Measurements from ENCODE around the gene ARHGAP15.

The ARHGAP15 gene

DNA sequence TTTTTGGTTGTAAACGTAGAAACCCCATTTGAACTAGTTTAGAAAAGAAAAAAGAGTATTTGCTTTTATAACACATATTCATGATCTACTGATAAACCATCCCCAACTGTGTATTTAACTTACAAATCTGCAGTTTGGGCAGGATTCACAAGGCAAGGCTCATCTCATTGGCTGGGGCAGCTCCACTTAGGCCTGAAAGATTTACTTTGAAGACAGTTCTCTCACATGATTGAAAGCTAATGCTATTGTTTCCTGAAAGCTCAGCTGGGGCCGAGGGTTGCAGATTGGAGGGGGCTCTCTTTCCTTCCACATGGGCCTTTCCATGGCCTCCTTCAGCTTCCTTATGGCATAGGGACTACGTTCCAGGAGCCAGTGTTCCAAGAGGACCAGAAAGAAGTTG lies 47.4 kb downstream of the ARHGAP15 start:
- DNase-seq: no peak

DNA sequence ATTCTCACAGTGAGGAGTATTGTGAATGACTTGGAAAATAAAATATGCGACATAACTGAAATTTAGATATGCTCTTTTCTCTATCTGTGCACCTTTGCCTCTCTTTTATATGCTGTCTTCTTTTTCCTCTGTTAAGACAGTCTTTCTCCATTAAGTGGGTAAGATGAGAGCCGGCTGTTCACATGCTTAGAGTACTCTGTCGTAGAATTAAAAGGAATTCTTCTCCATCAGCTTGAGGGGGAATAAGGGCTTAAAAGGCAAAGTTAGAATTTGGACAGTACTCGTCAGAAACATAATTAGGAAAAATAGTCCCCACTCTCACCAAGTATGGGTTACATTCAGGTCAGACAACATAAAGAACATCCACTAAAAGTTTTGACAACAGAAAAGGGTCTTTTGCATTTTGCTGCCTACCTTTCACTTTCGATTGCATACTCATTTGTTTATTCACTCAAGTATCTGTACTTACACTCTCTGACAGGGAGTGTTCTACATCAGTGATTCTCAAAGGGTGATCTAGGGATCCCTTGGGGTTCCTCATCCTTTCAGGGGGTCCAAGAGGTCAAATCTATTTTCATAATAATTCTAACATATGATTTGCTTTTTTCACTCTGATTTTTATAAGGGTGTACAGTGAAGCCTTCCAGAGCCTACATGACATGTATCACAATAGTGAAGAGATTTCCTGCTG lies 48.0 kb downstream of the ARHGAP15 start:
- DNase-seq: no peak

DNA sequence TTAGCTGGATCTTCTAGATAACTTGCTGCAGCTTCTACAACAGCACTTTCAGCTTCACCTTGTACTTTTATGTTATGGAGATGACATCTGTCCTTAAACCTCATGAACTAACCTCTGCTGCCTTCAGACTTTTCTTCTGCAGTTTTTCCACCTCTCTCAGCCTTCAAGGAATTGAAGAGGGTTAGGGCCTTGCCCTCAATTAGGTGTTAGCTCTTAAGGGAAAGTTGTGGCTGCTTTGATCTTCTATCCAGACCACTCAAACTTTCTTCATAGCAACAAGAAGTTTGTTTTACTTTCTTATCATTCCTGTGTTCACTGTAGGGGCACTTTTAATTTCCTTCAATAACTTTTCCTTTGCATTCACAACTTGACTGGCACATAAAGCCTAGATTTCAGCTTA lies 52.3 kb downstream of the ARHGAP15 start:
- no peak for DNase-seq

DNA sequence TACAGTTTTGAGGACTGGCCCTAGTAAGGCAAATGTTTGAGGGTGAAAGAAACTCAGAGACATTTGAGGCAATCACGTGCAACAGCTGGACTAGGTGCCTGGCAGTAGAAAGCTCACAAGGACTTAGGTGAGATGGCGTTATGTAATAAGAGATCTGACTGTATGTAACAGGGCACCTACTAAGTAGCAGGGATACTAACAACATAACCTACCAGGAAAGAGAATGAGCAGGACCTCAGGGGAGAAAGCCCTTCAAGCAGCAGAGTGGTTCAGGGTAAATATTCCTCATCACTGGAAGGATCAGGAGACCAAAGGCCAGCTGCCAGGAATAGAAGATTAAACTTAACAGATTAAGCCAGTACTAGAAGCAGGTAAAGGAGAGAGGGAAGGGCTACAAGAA lies 53.4 kb downstream of the ARHGAP15 start:
- DNase-seq: no peak

DNA sequence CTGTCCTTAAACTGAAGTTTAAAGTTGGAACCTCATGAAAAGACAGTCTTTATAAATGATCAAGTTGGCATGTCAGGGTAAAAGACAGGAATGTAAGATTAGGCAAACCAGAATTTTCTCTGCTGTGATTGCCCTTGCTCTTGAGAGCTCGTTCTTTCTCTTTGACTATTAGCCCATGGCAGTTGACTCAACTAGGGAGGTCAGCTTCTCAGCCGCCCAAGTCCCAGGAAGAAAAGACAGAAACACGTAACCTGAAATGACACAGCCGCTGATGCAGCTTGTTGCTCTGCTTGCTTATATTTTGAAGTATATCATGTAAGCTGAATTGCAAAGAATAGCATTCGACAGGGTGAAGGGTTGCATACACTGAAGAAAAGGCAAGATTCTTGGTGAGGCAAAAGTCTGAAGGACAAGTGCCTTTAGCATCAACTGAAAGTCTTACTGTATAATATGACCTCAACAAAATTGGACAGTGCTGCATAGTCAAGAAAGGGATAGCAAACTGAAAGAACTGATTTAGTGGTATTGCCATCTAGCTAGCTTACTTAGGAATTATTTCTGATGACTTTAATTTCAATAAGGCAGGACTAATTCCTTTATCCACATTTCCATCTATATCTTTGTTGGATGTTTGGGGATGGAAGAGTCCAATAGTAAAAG lies 54.7 kb downstream of the ARHGAP15 start:
- no peak for DNase-seq

DNA sequence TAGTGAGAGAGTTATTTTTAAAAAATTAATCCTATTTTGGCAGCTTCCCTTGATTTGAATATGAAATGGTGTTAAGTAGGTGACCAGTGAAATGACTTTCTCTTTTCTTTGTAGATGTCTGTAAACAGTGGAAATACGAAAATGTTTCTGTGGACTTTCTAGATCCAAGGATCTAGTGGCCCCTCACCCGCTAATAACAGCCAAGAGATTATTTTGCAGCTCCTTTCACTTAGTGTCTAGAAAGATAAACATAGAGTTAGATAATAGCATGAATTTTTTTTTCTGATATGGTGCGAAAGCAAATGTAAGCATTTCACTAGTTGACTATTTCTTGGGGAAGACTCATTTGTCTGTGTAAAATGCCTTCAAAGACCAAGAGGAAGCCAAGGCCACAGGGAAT lies 57.7 kb downstream of the ARHGAP15 start:
- no peak for DNase-seq

DNA sequence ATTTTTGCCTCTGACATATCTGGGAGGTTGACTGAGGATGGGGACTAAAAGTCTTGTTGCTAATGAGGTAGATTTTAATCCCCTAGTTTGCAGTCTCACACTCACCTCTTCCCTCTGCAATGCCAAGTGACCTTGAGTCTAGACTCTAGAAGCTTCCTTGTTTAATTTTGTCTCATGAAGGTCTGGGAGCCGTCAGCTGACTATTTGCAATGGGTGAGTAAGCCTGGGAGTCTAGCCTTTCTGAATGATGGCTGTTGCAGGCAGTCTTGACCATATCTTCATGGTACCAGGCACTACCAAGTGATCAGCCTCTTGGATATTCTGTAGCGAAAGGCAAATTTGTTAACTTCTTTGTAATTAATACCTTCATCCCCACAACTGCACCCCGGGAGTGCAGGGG lies 61.2 kb downstream of the ARHGAP15 start:
- DNase-seq: no peak

DNA sequence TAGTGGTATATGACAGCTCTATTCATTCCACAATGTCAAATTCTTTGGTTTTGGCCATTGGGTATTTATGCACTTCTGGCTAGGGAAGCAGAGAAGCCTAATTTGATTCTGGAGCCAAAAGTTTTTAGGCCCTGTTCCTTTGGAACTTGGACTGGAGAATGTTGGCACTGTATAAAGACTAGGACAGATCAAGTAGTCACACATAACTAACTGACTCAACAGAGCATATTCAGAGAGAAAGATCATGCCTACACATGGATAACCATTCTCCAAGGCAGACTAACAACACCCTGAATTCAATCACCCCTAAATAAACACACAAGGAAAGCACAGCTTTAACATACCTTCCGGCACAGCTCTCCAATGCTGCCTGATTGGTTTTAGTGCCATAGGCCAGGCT lies 62.9 kb downstream of the ARHGAP15 start:
- no peak for DNase-seq

DNA sequence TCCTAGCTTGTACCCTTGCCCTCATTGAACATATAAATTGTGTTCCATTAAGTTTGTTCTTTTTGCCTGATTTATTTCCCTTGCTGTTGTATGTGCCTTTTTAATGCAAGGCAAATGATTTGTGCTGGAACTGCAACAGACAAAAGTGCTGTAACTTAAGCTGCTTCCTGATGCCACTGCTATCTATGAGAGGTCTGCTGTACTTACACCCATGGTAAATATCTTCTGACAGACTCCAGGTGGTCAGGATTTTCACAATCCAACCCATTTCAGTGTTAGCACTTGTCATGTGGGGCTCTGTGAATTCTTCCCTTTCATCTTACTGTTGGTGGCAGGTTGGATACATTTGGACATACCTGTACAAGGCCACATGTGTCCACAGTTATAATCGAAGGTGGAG lies 63.5 kb downstream of the ARHGAP15 start:
- no peak for DNase-seq

DNA sequence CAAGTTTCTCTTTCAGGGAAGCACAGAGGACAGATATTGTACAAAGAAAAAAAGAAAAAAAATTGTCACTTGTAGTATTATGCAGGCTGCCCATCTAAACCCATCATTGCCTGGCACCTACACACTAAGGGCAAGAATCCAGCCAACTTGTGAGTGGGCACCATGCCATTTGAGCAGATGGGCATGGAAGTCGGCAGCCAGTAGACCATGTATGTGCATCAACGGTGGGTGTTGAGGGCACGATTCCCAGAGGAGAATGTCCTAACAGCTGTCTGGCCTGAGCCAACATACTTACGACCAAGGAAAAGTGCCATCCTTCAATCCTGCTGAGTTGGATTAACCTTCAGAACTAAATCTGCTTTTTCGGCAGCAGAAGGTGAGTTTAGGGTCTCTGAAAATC lies 63.9 kb downstream of the ARHGAP15 start:
- no peak for DNase-seq

DNA sequence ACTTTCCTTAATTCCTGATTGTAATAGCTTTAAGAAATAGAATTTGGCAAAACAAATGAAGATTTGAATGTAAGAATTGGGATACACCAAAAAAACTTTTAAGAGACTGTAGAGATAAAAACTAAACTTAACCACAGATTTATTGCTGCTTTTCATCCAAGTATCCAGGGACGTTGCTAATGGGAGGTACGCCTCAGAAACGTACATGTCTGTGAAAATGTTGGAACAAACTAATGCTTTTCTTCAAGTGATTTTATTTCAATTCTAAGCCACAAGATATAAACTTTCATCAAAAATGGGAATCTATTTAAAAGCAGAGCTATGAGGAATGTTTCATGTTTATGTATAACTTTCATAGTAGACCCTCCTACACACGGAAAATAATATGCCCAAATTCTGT lies 66.3 kb downstream of the ARHGAP15 start:
- DNase-seq: no peak

DNA sequence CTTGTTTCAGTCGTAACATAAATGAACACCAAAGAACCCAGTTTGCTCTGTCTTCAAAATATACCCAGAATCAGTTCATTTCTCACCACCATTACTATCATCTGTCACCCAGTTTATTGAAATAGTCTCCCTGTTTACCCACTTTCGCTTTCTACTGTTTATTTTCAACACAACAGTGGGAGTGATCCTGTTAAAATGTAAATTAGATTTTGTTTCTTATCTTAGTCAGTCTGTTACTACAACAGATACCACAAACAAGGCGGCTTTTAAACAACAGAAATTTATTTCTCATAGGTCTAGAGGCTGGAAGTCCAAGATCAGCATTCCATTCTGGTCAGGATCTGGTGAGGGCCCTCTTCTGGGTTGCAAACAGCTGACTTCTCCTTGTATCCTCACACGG lies 74.8 kb downstream of the ARHGAP15 start:
- DNase-seq: no peak

DNA sequence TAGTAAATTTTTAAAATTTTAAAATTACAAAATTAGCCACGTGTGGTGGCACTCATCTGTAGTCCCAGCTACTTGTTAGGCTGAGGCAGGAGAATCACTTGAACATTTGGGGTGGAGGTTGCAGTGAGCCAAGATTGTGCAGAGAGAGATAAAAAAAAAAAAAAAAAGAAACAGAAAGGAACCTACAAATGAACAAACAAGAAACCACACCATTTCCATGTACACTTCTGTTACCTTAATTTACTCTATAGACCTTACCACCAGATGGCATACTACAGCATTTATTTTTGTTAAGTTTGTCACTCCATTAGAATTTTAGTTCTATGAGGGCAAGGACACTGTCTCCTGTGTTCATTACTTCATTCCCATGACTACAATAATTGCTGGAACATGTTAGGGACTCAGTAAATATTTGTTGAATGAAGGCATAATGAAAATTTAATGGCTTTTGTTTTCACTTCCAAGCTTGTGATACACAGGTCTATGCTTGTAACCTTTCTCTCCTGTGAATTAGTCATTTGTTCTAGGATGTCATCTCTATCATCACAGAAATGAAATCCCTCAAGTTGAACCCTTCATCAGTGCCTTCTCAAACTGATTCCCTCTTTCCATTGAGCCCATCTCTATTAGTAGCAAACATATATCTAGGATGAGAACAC lies 76.0 kb downstream of the ARHGAP15 start:
- no peak for DNase-seq

DNA sequence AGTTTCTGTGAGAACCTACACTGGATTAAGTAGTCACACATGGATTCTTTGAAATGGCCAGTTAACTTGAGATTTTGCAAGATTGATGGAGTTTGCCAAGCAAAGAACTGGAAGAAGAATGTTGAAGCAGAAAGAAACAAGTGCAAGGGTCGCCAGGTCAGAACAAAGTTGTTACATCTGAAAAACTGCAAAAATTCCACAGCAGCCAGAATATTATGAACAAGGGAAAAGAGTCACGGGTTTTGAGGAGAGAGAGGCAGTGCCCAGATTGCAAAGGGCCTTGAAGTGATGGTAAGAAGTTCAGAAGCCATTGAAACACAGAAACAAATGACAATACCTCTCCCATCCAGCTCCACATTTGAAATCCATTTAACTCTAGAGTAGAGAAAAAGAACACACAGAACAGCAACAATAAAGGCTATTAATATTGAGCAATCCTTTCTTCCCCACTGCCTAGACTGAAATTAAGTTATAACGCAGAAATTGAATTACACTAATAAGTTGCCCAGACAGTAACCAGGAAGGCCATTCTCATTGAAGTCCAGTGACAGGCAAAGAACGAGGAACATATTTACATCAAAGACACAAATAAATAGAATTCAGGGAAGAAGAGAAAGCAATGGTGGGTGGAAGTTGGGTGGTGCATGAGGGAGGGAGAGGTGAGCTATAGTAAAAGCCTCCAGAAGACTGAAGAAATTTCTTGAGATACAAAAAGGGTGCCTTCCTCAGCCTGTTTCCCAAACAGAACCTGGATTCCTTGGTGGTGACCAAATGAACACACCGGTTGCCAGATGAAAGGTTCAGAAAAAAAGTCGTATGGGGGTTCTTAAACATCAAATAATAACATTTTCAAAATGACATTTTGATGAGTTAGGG lies 80.6 kb downstream of the ARHGAP15 start:
- no peak for DNase-seq

DNA sequence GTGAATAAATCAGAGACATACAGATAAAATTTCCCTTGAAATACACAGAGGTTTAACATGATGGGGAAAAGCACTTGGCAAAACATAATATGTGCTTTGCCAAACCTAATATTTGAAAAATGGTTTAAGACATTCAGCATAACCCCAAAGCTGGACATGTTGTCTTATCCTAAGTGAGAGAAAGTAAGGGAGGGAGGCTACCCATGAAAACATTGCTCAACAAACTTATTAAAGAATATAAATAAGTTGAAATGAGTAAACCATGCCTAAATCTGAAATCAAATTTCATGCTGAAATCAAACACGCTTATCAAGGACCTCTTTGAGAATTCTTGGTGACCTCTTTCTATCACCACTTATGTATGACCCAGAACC lies 81.2 kb downstream of the ARHGAP15 start:
- no peak for DNase-seq

DNA sequence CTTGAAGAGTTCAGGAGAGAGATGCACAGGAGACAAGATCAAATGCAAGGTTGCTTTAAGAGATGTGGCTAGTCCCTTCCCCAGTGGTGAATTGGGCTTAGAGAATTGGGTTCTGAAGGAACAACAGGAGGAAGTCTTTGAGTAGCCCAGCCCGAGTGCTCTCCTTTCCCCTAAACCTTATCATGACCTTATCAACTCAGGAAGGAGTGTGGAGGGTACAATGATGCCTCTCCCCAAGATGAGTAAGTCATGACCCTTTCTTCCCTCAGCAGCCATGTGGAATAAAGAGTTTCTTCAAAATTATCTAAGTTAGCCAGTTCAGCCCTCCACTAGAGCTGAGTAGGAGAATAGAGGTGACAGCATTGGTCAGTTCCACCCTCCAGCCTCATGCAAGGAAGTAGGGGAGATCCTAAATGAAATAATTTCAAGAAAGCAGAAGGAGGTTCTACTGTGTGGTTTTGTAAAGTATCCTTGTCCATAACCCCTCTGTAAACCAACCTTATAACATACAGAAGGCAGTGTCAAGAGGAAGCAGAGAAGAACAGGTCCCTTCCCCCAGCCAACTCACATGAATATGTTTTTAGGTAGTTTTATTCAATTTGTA lies 88.4 kb downstream of the ARHGAP15 start:
- DNase-seq: no peak

DNA sequence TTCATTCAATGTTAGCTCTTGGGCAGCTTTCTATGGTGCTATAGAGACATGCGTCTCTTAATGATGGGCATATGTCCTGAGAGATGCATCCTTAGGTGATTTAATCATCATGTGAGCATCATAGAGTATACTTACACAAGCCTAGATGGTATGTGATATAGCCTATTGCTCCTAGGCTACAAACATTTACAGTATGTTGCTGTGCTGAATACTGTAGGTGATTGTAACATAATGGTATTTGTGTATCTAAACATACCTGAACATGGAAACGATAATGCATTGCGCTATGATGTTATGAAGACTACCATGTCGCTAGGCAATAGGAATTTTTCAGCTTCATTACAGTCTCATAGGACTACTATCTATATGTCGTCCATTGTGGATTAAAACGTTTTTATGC lies 89.4 kb downstream of the ARHGAP15 start:
- DNase-seq: no peak

DNA sequence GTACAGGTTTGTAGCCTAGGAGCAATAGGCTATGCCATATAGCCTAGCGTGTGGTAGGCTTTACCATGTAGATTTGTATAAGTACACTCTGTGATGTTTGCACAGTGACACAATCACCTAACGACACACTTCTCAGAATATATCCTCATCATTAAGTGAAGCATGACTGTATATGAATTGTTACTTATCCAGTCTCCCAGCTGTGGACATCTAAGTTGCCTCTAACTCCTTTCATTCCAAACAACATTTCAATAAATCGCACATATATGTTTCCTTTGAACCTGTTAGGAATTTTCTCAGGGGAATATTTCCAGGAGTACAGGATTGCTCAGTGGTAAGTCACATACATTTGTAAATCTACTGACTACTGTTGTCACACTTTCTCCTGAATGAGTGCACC lies 90.0 kb downstream of the ARHGAP15 start:
- no peak for DNase-seq

DNA sequence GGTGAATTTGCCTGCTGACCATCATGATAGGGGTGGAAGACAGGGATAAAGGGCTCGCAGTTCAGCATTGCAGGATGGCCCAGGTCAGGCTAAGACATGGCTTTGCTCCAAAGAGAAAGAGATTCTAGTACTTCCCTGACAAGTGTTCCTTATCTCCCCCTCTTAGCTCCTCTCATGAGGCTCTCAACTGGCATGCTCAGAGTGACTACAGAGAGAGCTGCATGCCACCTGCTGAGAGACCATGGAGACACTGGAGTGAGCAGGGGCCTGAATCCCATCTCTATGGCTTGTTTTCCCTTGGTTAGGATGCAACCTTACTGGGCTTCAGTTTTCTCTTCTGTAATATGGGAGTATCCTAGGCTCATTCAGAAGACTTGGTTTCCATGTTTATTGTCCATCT lies 94.3 kb downstream of the ARHGAP15 start:
- DNase-seq: no peak

DNA sequence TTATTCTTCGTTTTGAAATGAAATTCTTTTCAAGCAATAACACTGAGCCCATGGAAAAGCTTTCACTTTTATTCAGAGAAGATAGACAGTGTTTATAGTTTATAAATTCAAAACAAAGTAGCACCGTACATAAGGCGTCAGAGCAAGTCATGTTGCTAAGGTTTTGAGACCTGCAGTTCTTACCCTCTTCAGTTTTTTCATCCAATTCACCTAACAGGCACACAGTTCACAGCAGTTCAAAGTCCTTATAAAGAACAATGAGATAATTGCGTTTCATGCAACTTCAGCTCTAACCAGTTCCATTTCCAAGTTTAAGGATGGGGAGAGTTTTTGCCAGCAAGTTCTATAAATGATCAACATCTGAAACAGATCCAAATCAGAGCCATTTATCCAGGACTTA lies 96.7 kb downstream of the ARHGAP15 start:
- DNase-seq: no peak

DNA sequence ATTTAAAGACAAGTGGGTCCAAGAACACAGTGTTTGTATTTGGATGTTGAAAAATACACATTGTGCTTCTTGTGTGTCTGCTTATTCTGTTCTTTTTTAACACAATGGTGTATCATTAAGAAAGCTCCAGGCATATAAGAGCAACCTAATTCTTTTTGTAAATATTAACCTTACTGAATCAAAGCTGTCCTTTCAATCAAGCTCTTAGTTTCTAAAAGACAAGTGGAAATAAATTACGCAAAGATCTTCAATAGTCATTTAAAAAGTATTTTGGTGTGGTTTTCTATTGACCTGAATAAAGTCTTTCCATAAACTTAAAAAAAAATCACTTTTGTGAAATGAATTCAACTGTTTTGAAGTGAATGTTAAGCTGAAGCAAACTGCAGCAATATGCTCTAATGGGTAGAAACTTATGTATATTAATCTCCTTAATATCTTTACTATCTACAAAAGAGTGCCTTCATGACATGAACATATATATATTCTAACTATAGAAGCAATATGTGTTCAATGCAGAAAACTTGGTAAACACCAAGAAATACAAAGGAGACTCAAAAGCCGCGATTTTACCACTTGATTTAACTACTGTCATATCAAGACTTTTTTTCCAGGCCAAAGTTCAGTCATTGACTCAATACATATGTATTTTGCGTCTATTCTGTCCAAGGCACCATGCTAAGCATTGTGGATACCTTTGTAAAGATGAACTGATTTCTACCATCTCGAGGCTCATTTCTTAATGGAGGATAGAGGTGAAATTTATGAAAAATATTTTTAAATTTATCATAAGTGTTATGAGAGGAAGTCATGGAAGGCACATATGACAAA lies 97.7 kb downstream of the ARHGAP15 start:
- DNase-seq: no peak

DNA sequence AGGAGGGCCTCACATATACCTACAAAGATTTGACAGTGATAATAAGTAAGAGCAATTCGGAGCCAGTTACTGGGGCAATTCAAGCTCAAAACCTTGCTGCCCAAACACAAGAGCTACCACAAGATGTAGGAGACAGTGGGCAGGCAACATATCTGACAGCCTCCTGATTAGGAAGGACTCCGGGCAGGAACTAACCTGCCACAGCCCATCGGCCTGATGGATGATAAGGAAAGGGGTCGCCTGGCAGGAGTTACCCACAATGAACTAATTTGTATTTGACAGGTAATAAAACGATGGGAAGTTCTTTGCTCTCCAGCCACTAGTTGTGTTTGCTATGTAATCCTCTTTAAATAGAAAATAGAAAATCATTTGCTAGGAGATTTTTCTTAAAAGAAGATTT lies 100.2 kb downstream of the ARHGAP15 start:
- no peak for DNase-seq
